SK-N-SH (cell line): Measurements from ENCODE around the gene ZNF236. TPM values are rescaled to one million over a fixed set of nuclear protein-coding genes. Genes with fewer than 3 reads are reported as not detected.
A peak's percentile ranks its signal among the peaks of the same experiment; 100 is the strongest.

Experiments
- CTCF ChIA-PET: fragments of 300-600, 350-600 bp; formaldehyde crosslinking; extraction: SDS; loops from one replicate; lab custom pipeline; 2021; lab: Yijun Ruan, JAX
- POLR2A ChIA-PET: fragments of 350-600 bp; sonication (Branson Sonifier 250); formaldehyde crosslinking; extraction: SDS; loops from one replicate; lab custom pipeline; 2020; ENCODE audit warnings: antibody characterized with exemption, inconsistent platforms; lab: Yijun Ruan, JAX
- DNase-seq: peaks from one replicate; pipeline ENCODE4 v3.0.0; 2012
- H2AFZ ChIP-seq: fragments of 200-600 bp; sonication (generic); 2 replicates; pipeline ENCODE4 v1.8.1; 2016; ENCODE audit warnings: antibody characterized with exemption, mild to moderate bottlenecking, low read depth
- H3F3A ChIP-seq: fragments of 200-600 bp; sonication (generic); replicated peaks from 2 replicates; pipeline ENCODE3; 2016; ENCODE audit warnings: antibody characterized with exemption, mild to moderate bottlenecking; ENCODE audit not compliant: insufficient read depth
- H3K27ac ChIP-seq, 2 experiments: fragments of 200-500 bp in 1 of 2; fragments of 200-600 bp in 1 of 2; sonication (Bioruptor generic) in 1 of 2; sonication (generic), shearing (Covaris generic) in 1 of 2; 2 replicates each; pipeline versions ENCODE4 v1.5.1 to v1.6.1; 2014 to 2016; ENCODE audit warnings: low read depth in 2 of 2, inconsistent platforms in 1 of 2, low read length in 1 of 2, mild to moderate bottlenecking in 1 of 2, mixed read lengths in 1 of 2
- H3K27me3 ChIP-seq: fragments of 200-600 bp; sonication (generic), shearing (Covaris generic); 2 replicates; pipeline ENCODE4 v1.6.1; 2016; ENCODE audit warnings: mixed run types; ENCODE audit not compliant: insufficient read depth
- H3K36me3 ChIP-seq, 2 experiments: fragments of 200-500 bp in 1 of 2; fragments of 200-600 bp in 1 of 2; sonication (Bioruptor generic) in 1 of 2; sonication (generic) in 1 of 2; replicated peaks in 1 of 2; 2 replicates each; pipeline versions ENCODE3 to v1.5.1; 2014 to 2016; ENCODE audit warnings: low read length in 1 of 2, mild to moderate bottlenecking in 1 of 2; ENCODE audit not compliant: insufficient read depth in 2 of 2, control insufficient read depth in 1 of 2
- H3K4me1 ChIP-seq, 2 experiments: fragments of 200-500 bp in 1 of 2; fragments of 200-600 bp in 1 of 2; sonication (Bioruptor generic) in 1 of 2; sonication (generic), shearing (Covaris generic) in 1 of 2; 2 replicates each; pipeline versions ENCODE4 v1.5.1 to v1.6.1; 2014 to 2016; ENCODE audit warnings: low read depth in 1 of 2, low read length in 1 of 2, mixed run types in 1 of 2; ENCODE audit not compliant: insufficient read depth in 2 of 2, control insufficient read depth in 1 of 2
- H3K4me2 ChIP-seq: fragments of 200-600 bp; sonication (generic), shearing (Covaris generic); 2 replicates; pipeline ENCODE4 v1.6.1; 2017; ENCODE audit warnings: mixed run types
- H3K4me3 ChIP-seq, 2 experiments: fragments of 200-500 bp in 1 of 2; fragments of 200-600 bp in 1 of 2; sonication (Bioruptor generic) in 1 of 2; sonication (generic), shearing (Covaris generic) in 1 of 2; 2 replicates each; pipeline versions ENCODE4 v1.5.1 to v1.8.1; 2014 to 2016; ENCODE audit warnings: low read depth in 2 of 2, inconsistent platforms in 1 of 2, low read length in 1 of 2, mild to moderate bottlenecking in 1 of 2, mixed read lengths in 1 of 2, moderate library complexity in 1 of 2
- H3K79me2 ChIP-seq: fragments of 200-600 bp; sonication (generic); 2 replicates; pipeline ENCODE4 v1.8.1; 2017; ENCODE audit warnings: mild to moderate bottlenecking; ENCODE audit not compliant: insufficient read depth
- H3K9ac ChIP-seq: fragments of 200-600 bp; sonication (generic); 2 replicates; pipeline ENCODE4 v1.6.1; 2017; ENCODE audit warnings: mixed run types
- H3K9me2 ChIP-seq: fragments of 200-600 bp; sonication (generic); 2 replicates; pipeline ENCODE4 v1.6.1; 2017; ENCODE audit warnings: mixed run types
- H3K9me3 ChIP-seq: fragments of 200-600 bp; sonication (generic); 2 replicates; pipeline ENCODE4 v1.6.1; 2017; ENCODE audit warnings: mixed run types, mild to moderate bottlenecking, moderate library complexity
- H4K20me1 ChIP-seq: fragments of 200-600 bp; sonication (generic); 2 replicates; pipeline ENCODE4 v1.6.1; 2017; ENCODE audit warnings: mild to moderate bottlenecking, mixed run types; ENCODE audit not compliant: insufficient read depth
- CHD2 ChIP-seq: fragments of 150-350 bp; IDR thresholded peaks from 2 replicates; pipeline ENCODE4 v1.6.1; 2018; ENCODE audit warnings: low read length; ENCODE audit not compliant: partially characterized antibody
- CTCF ChIP-seq: fragments of 200-600 bp; sonication (generic); IDR thresholded peaks from 2 replicates; pipeline ENCODE4 v1.6.1; 2017; ENCODE audit warnings: antibody characterized with exemption, mild to moderate bottlenecking, moderate library complexity
- EP300 ChIP-seq, 2 experiments: IDR thresholded peaks; 2 replicates each; pipeline versions ENCODE4 v1.4.0 to v1.6.1; 2012; ENCODE audit warnings: borderline replicate concordance in 1 of 2, low read depth in 1 of 2, low read length in 1 of 2
- FOSL2 ChIP-seq: IDR thresholded peaks from 2 replicates; pipeline ENCODE4 v1.4.0; 2012; ENCODE audit warnings: low read depth, mild to moderate bottlenecking, moderate library complexity, borderline replicate concordance
- FOXM1 ChIP-seq: IDR thresholded peaks from 2 replicates; pipeline ENCODE4 v1.4.0; 2012; ENCODE audit warnings: low read depth, mild to moderate bottlenecking
- GATA2 ChIP-seq: sonication (generic); formaldehyde crosslinking; IDR thresholded peaks from 2 replicates; pipeline ENCODE4 v1.5.0; 2020; ENCODE audit warnings: mild to moderate bottlenecking, missing genetic modification reagents
- NFIC ChIP-seq: IDR thresholded peaks from 2 replicates; pipeline ENCODE4 v1.4.0; 2012; ENCODE audit warnings: borderline replicate concordance
- NRF1 ChIP-seq: IDR thresholded peaks from 2 replicates; pipeline ENCODE4 v1.6.1; 2012; ENCODE audit warnings: low read depth, mild to moderate bottlenecking, low read length
- POLR2AphosphoS5 ChIP-seq: IDR thresholded peaks from 2 replicates; pipeline ENCODE4 v1.6.1; 2012; ENCODE audit warnings: low read depth, low read length
- RAD21 ChIP-seq: IDR thresholded peaks from 2 replicates; pipeline ENCODE4 v1.6.1; 2012; ENCODE audit warnings: mild to moderate bottlenecking, low read length
- RCOR1 ChIP-seq: fragments of 150-350 bp; IDR thresholded peaks from 2 replicates; pipeline ENCODE4 v1.6.1; 2017; ENCODE audit warnings: antibody characterized with exemption, low read length
- RFX5 ChIP-seq: IDR thresholded peaks from 2 replicates; pipeline ENCODE4 v1.6.1; 2012; ENCODE audit warnings: mild to moderate bottlenecking, improper control_type of control experiment, low read length
- SIN3A ChIP-seq: IDR thresholded peaks from 2 replicates; pipeline ENCODE4 v1.6.1; 2012; ENCODE audit warnings: low read depth, mild to moderate bottlenecking, low read length, moderate library complexity, borderline replicate concordance
- SMC3 ChIP-seq: IDR thresholded peaks from 2 replicates; pipeline ENCODE4 v1.6.1; 2012; ENCODE audit warnings: low read depth, low read length, improper control_type of control experiment
- TAF1 ChIP-seq: IDR thresholded peaks from 2 replicates; pipeline ENCODE4 v1.6.1; 2012; ENCODE audit warnings: low read depth, mild to moderate bottlenecking, low read length, moderate library complexity, borderline replicate concordance
- TCF12 ChIP-seq: IDR thresholded peaks from 2 replicates; pipeline ENCODE4 v1.4.0; 2012
- TEAD4 ChIP-seq: IDR thresholded peaks from 2 replicates; pipeline ENCODE4 v1.4.0; 2012; ENCODE audit warnings: mild to moderate bottlenecking, borderline replicate concordance; ENCODE audit not compliant: insufficient read depth
- YY1 ChIP-seq: IDR thresholded peaks from 2 replicates; pipeline ENCODE4 v1.4.0; 2012; ENCODE audit warnings: low read depth, mild to moderate bottlenecking
- WGBS: methylation state at CpG from one replicate; pipeline ENCODE4 v1.1.6; 2017; ENCODE audit warnings: low lambda C conversion rate; 5-methylcytosine and 5-hydroxymethylcytosine counted together
- polyA plus RNA-seq, 3 experiments: library from polyadenylated mRNA; depleted of rRNA; stranded (reverse); fragments of >200 nt; gene quantifications; 2 replicates each; pipeline ENCODE4 v1.2.3, GENCODE V29; 2012
- TF ChIP-seq, protein P1 (sequence below): IDR thresholded peaks from 2 replicates; pipeline ENCODE4 v1.4.0; 2012; ENCODE audit warnings: low read depth
- TF ChIP-seq, protein P2 (sequence below): fragments of 150-350 bp; IDR thresholded peaks from 2 replicates; pipeline ENCODE4 v1.6.1; 2017; ENCODE audit warnings: antibody characterized with exemption, low read length, low read depth, borderline replicate concordance

ZNF236 gene
- polyA plus RNA-seq, 1 of the 3 experiments (the other 2 are of a cell fraction) = 4.2 TPM

GRCh38 chr18:76803814-76804213 is 18.5 kb upstream of the ZNF236 start:
- Histone ChIP-seq H3K9me3 (no peaks in the 10 kb centered on the region; the same call in 1 of the 2 replicates), H2AFZ (peak overlapping the region; percentile 54; the same call in 1 of the 2 replicates), H3K4me1 (peaks cover 0 to 7% of the 10 kb centered on the region in 2 experiments; a peak in 2 of 4 replicates), H3K79me2 (no peaks in the 10 kb centered on the region), H3K4me3 (peak overlapping the region in 1 of 2 experiments; percentile 38; a peak in 1 of 4 replicates), H3K9me2 (no peaks in the 10 kb centered on the region)
- 15% methylated on average over 11 of the region's 11 CpGs for WGBS
- no peak for TF ChIP-seq GATA2
- no peak for TF ChIP-seq RFX5
- TF ChIP-seq CTCF = peak; percentile 85
- TF ChIP-seq CHD2 = peak; percentile 29
- peak; percentile 64 for TF ChIP-seq RAD21
- no peak for TF ChIP-seq TAF1
- peak; percentile 48 for TF ChIP-seq SMC3
- TF ChIP-seq, all 33 proteins: peak for 4
- no peaks in the 10 kb centered on the region for H3K27me3 ChIP-seq
- no peaks in the 10 kb centered on the region for H4K20me1 ChIP-seq
- peak; percentile 77 for DNase-seq
- POLR2A ChIA-PET = no interaction called here
- no peak overlapping the region for H3K27ac ChIP-seq
- H3F3A ChIP-seq = peaks cover 5% of the 10 kb centered on the region
- peak overlapping the region; percentile 37; the same call in 1 of the 2 replicates for H3K4me2 ChIP-seq
- CTCF ChIA-PET = interaction anchor here (0.6 to 4.2 kb wide), 30 partner anchors 11 to 847 kb away, joined by 3 to 90 read pairs (median 4); partner anchors contain the start of gene ZNF236
- no peaks in the 10 kb centered on the region for H3K36me3 ChIP-seq
- no peak overlapping the region for H3K9ac ChIP-seq

- WGBS = 74% methylated on average over 7 of the region's 7 CpGs
- no peaks in the 10 kb centered on the region for H4K20me1 ChIP-seq
- no peak overlapping the region for H3K9ac ChIP-seq
- peaks cover 0 to 7% of the 10 kb centered on the region in 2 experiments; a peak in 2 of 4 replicates for H3K4me1 ChIP-seq
- H3K27ac ChIP-seq = no peak overlapping the region
- TF ChIP-seq RFX5 = no peak
- no peak for TF ChIP-seq TEAD4
- TF ChIP-seq POLR2AphosphoS5 = no peak
- TF ChIP-seq, protein P1, sequence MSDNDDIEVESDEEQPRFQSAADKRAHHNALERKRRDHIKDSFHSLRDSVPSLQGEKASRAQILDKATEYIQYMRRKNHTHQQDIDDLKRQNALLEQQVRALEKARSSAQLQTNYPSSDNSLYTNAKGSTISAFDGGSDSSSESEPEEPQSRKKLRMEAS = no peak
- TF ChIP-seq SIN3A = no peak
- TF ChIP-seq NRF1 = no peak
- no peak for TF ChIP-seq YY1
- TF ChIP-seq NFIC = no peak
- no peak for TF ChIP-seq FOXM1
- peak; percentile 34 for TF ChIP-seq CTCF
- peak; percentile 27; the same call in 1 of the 2 replicates for TF ChIP-seq FOSL2
- no peak for TF ChIP-seq RCOR1
- no peak for TF ChIP-seq EP300 (IDR thresholded peaks at IDR 0.05; ENCODE audit: borderline replicate concordance in 1 of 2, low read depth in 1 of 2, low read length in 1 of 2)
- no peak for TF ChIP-seq TCF12
- TF ChIP-seq, protein P2, sequence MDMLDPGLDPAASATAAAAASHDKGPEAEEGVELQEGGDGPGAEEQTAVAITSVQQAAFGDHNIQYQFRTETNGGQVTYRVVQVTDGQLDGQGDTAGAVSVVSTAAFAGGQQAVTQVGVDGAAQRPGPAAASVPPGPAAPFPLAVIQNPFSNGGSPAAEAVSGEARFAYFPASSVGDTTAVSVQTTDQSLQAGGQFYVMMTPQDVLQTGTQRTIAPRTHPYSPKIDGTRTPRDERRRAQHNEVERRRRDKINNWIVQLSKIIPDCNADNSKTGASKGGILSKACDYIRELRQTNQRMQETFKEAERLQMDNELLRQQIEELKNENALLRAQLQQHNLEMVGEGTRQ = no peak
- TF ChIP-seq GATA2 = no peak
- no peak for TF ChIP-seq CHD2
- no peak for TF ChIP-seq TAF1
- no peak overlapping the region for H3K4me3 ChIP-seq
- ChIA-PET CTCF (interaction anchor here (1.2 to 1.4 kb wide), 2 partner anchors 120 to 178 kb away, joined by 3 to 5 read pairs; no protein-coding TSS in a partner anchor), POLR2A (no interaction called here)
- no peaks in the 10 kb centered on the region for H3K36me3 ChIP-seq
- H3K9me3 ChIP-seq = no peaks in the 10 kb centered on the region
- no peak for DNase-seq
- no peak overlapping the region for H2AFZ ChIP-seq
- H3F3A ChIP-seq = peaks cover 5% of the 10 kb centered on the region
- no peak overlapping the region for H3K4me2 ChIP-seq
- H3K27me3 ChIP-seq = no peaks in the 10 kb centered on the region
- no peaks in the 10 kb centered on the region for H3K79me2 ChIP-seq
- H3K9me2 ChIP-seq = no peaks in the 10 kb centered on the region
These were observed 17.1 kb upstream of the ZNF236 start for GRCh38 chr18:76805221-76805620.
